ENCODE data around the gene KRT76. TPM values are rescaled to one million over a fixed set of nuclear protein-coding genes. Genes with fewer than 3 reads are reported as not detected.

The KRT76 gene
- total and polyA plus RNA-seq, 7 donors = not detected

GRCh38 chr12:52724384-52724783 lies 52.8 kb downstream of the KRT76 start:
- Histone ChIP-seq H3K9me3 (no peaks in the 10 kb centered on the region), H3K4me1 (no peaks in the 10 kb centered on the region), H3K27ac (no peak overlapping the region), H3K4me3 (no peak overlapping the region), H3K36me3 (ENCODE audit: insufficient read depth in 1 of 2, low read depth in 1 of 2) (no peaks in the 10 kb centered on the region), H3K27me3 (ENCODE audit: insufficient read depth in 3 of 3, low read length in 2 of 3) (peaks cover 0 to 9% (median 2%) of the 10 kb centered on the region in 3 donors)
- intact Hi-C loops (cut with DNase I) = no loop called here
- DNase-seq = no peak
- WGBS, 3 donors = 77 to 85% (median 80%) methylated on average over 3 of the region's 3 CpGs
- no peak for ATAC-seq
- no peak for TF ChIP-seq CTCF (IDR thresholded peaks at IDR 0.05)

- 62 to 72% (median 69%) methylated on average over 2 of the region's 2 CpGs for WGBS, 3 donors
- DNase-seq (no peak), ATAC-seq (no peak)
- peaks cover 0 to 13% (median 2%) of the 10 kb centered on the region in 3 donors for H3K27me3 ChIP-seq (ENCODE audit: insufficient read depth in 3 of 3, low read length in 2 of 3)
- H3K27ac ChIP-seq = no peak overlapping the region
- no peak for TF ChIP-seq CTCF (IDR thresholded peaks at IDR 0.05)
- no peak overlapping the region for H3K4me3 ChIP-seq
- no peaks in the 10 kb centered on the region for H3K4me1 ChIP-seq
- H3K9me3 ChIP-seq = no peaks in the 10 kb centered on the region
- intact Hi-C loops (cut with DNase I) = no loop called here
- no peaks in the 10 kb centered on the region for H3K36me3 ChIP-seq (ENCODE audit: insufficient read depth in 1 of 2, low read depth in 1 of 2)
Measured at GRCh38 chr12:52722680-52723079, 54.5 kb downstream of the KRT76 start.

GRCh38 chr12:52721838-52722470 lies 55.2 kb downstream of the KRT76 start:
- Histone ChIP-seq H3K36me3 (ENCODE audit: insufficient read depth in 1 of 2, low read depth in 1 of 2) (no peaks in the 10 kb centered on the region), H3K9me3 (no peaks in the 10 kb centered on the region), H3K27me3 (ENCODE audit: insufficient read depth in 3 of 3, low read length in 2 of 3) (peaks cover 0 to 12% (median 2%) of the 10 kb centered on the region in 3 donors), H3K4me3 (no peak overlapping the region), H3K4me1 (no peaks in the 10 kb centered on the region), H3K27ac (no peak overlapping the region)
- ATAC-seq (no peak), DNase-seq (no peak)
- WGBS, 3 donors = 46 to 56% (median 47%) methylated on average over 3 of the region's 3 CpGs
- intact Hi-C loops (cut with DNase I) = no loop called here
- no peak for TF ChIP-seq CTCF (IDR thresholded peaks at IDR 0.05)

- Histone ChIP-seq H3K9me3 (no peaks in the 10 kb centered on the region), H3K27ac (no peak overlapping the region), H3K4me1 (no peaks in the 10 kb centered on the region), H3K36me3 (ENCODE audit: insufficient read depth in 1 of 2, low read depth in 1 of 2) (no peaks in the 10 kb centered on the region), H3K27me3 (ENCODE audit: insufficient read depth in 3 of 3, low read length in 2 of 3) (peaks cover 0 to 21% (median 8%) of the 10 kb centered on the region in 3 donors), H3K4me3 (no peak overlapping the region)
- 67 to 80% (median 73%) methylated on average over 8 of the region's 8 CpGs for WGBS, 3 donors
- intact Hi-C loops (cut with DNase I) = no loop called here
- no peak for DNase-seq
- no peak for ATAC-seq
- no peak for TF ChIP-seq CTCF (IDR thresholded peaks at IDR 0.05)
Measured at GRCh38 chr12:52720365-52720886, 56.7 kb downstream of the KRT76 start.

Other genes starting within 250 kb of the KRT76 start
- gene KRT71, start 224.2 kb downstream of the KRT76 start, total RNA-seq = not detected
- not detected for gene KRT71, start 224.2 kb downstream of the KRT76 start, polyA plus RNA-seq
- not detected for gene KRT74, start 203.5 kb downstream of the KRT76 start, total RNA-seq
- not detected for gene KRT74, start 203.5 kb downstream of the KRT76 start, polyA plus RNA-seq
- gene KRT72, start 175.9 kb downstream of the KRT76 start, total RNA-seq = not detected
- not detected for gene KRT72, start 175.9 kb downstream of the KRT76 start, polyA plus RNA-seq
- not detected for gene KRT73, start 158.8 kb downstream of the KRT76 start, total RNA-seq
- gene KRT73, start 158.8 kb downstream of the KRT76 start, polyA plus RNA-seq = not detected
- not detected for gene KRT2, start 125.1 kb downstream of the KRT76 start, total RNA-seq
- not detected for gene KRT2, start 125.1 kb downstream of the KRT76 start, polyA plus RNA-seq
- gene KRT1, start 96.9 kb downstream of the KRT76 start, total RNA-seq = 1 to 10 TPM in 1 of 4 donors, under 1 TPM in 2, not detected in 1; 0.16 to 1.1 (median 0.25) TPM
- gene KRT1, start 96.9 kb downstream of the KRT76 start, polyA plus RNA-seq = under 1 TPM in 1 of 3 donors, not detected in 2; 0.13 TPM
- gene KRT77, start 73.8 kb downstream of the KRT76 start, total RNA-seq = not detected
- gene KRT77, start 73.8 kb downstream of the KRT76 start, polyA plus RNA-seq = under 1 TPM in 2 of 3 donors, not detected in 1; 0.01 to 0.04 TPM
- gene KRT3, start 18.8 kb upstream of the KRT76 start, total RNA-seq = not detected
- gene KRT3, start 18.8 kb upstream of the KRT76 start, polyA plus RNA-seq = not detected
- under 1 TPM in 2 of 4 donors, not detected in 2; 0.12 to 0.15 TPM for gene KRT4, start 36.8 kb upstream of the KRT76 start, total RNA-seq
- gene KRT4, start 36.8 kb upstream of the KRT76 start, polyA plus RNA-seq = 1 to 10 TPM in 1 of 3 donors, under 1 TPM in 1, not detected in 1; 0.72 to 1.7 TPM
- gene KRT79, start 57.0 kb upstream of the KRT76 start, total RNA-seq = not detected
- under 1 TPM in 2 of 3 donors, not detected in 1; 0.03 to 0.05 TPM for gene KRT79, start 57.0 kb upstream of the KRT76 start, polyA plus RNA-seq
- not detected for gene KRT78, start 71.6 kb upstream of the KRT76 start, total RNA-seq
- under 1 TPM in 1 of 3 donors, not detected in 2; 0.04 TPM for gene KRT78, start 71.6 kb upstream of the KRT76 start, polyA plus RNA-seq
- 1 to 10 TPM in 1 of 4 donors, under 1 TPM in 3; 0.54 to 1.3 (median 0.75) TPM for gene KRT8, start 127.7 kb upstream of the KRT76 start, total RNA-seq
- 1 to 10 TPM in 2 of 3 donors, under 1 TPM in 1; 0.59 to 1.2 (median 1.2) TPM for gene KRT8, start 127.7 kb upstream of the KRT76 start, polyA plus RNA-seq
- gene KRT18, start 171.8 kb upstream of the KRT76 start, total RNA-seq = 1 to 10 TPM in 3 of 4 donors, under 1 TPM in 1; 0.99 to 1.7 (median 1.4) TPM
- 1 to 10 TPM in 2 of 3 donors, under 1 TPM in 1; 0.39 to 1.6 (median 1.3) TPM for gene KRT18, start 171.8 kb upstream of the KRT76 start, polyA plus RNA-seq
- 100 to 1,000 TPM; 565 to 669 (median 617) TPM for gene EIF4B, start 229.1 kb upstream of the KRT76 start, total RNA-seq
- 100 to 1,000 TPM; 150 to 304 (median 207) TPM for gene EIF4B, start 229.1 kb upstream of the KRT76 start, polyA plus RNA-seq